ENCODE measurements around the gene ENDOD1.

The ENDOD1 gene

GRCh38 chr11:95155385-95155784, 65.7 kb downstream of the ENDOD1 start:
- H3K27ac ChIP-seq, result peak overlapping the region in 1 of 2 donors; percentile 9
- no peak for TF ChIP-seq CTCF (IDR thresholded peaks at IDR 0.05)
- no peak overlapping the region for H3K4me3 ChIP-seq
- DNase-seq (ENCODE audit: low spot score), result no peak

GRCh38 chr11:95156133-95156721, 66.6 kb downstream of the ENDOD1 start:
- no peak for DNase-seq (ENCODE audit: low spot score)
- TF ChIP-seq CTCF (IDR thresholded peaks at IDR 0.05), result no peak
- H3K4me3 ChIP-seq, result no peak overlapping the region
- peak overlapping the region; percentile 57 to 85 for H3K27ac ChIP-seq

DNA sequence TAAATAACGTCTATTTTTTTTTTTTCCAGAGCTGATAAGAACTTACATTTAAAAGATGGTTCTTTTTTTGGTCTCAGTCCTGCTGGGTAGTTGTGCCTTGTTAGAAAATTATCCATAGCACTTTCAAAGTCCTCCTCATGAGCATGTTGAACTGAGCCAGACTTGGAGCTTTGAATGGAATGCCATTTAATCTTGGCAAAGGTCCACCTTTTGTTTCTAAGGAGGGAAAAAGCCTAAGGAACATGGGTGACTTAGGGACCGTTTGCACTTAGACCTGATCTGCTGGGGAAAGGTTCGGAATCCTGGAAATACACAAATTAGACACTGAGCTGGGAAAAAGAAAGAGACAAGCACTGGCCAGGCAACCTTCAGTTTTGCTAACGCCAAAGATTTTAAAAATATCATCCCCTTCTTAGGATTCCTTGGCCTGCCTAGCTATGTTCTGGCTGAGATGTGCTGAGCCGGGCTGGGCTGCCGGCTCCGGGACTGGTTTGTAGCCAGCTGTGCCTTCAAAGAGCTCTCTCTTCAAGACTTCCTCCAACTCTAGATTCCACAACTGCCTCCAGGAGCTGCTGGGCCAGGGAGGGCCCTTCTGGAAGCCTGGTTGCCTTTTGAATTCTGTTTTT, 67.4 kb downstream of the ENDOD1 start:
- peak overlapping the region; percentile 57 to 85 for H3K27ac ChIP-seq
- no peak for DNase-seq (ENCODE audit: low spot score)
- H3K4me3 ChIP-seq, result peak overlapping the region; percentile 33
- TF ChIP-seq CTCF (IDR thresholded peaks at IDR 0.05), result no peak

DNA sequence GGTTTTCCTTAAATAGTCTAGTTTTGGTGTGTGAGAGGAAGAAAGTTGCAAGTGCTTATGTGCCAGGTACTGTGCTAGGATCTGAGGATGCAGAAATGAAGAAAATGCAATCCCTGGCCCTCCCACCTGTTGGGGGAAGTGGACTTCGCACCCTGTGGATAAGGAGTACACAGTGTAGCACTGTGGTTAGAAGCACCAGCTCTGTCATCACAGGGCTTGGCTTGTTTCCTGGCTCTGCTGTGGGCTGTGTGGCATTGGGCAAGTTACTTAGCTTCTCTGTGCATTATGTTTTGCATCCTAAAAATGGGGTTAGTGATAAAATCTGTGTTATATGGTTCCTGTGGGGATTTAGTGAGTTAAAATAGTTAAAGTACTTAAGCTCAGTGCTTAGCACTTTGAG, 68.2 kb downstream of the ENDOD1 start:
- Histone ChIP-seq H3K27ac (peak overlapping the region; percentile 57 to 74), H3K4me3 (no peak overlapping the region)
- TF ChIP-seq CTCF (IDR thresholded peaks at IDR 0.05), result no peak

DNA sequence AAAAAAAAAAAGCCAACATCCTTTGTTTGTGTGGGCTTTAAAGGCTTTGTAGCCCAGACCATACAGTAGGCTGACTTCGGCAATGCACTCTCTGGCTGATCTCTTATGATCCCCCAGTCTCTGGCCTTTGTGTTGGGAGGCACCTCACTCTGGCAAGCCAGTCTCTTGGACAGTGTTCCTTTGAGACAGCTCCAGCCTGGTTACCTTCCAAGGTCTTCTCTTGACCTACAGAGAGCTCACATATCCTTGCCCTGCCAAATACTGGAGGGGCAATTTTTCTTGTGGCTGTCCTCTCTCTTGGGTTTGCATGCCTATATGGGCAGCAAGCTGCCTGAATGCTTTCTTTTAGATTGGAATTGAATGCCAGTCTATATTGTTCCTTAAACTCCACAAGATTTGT, 71.6 kb downstream of the ENDOD1 start:
- Histone ChIP-seq H3K27ac (no peak overlapping the region), H3K4me3 (no peak overlapping the region)
- DNase-seq (ENCODE audit: low spot score), result no peak
- no peak for TF ChIP-seq CTCF (IDR thresholded peaks at IDR 0.05)

More for the DNA sequence above, 68.2 kb downstream of the ENDOD1 start:
- DNase-seq (ENCODE audit: low spot score), result no peak

GRCh38 chr11:95163106-95163505, 73.5 kb downstream of the ENDOD1 start:
- TF ChIP-seq CTCF (IDR thresholded peaks at IDR 0.05), result no peak
- H3K4me3 ChIP-seq, result no peak overlapping the region
- no peak for DNase-seq (ENCODE audit: low spot score)
- H3K27ac ChIP-seq, result no peak overlapping the region

GRCh38 chr11:95165638-95166037, 76.0 kb downstream of the ENDOD1 start:
- TF ChIP-seq CTCF (IDR thresholded peaks at IDR 0.05), result no peak
- DNase-seq (ENCODE audit: low spot score), result no peak
- Histone ChIP-seq H3K27ac (no peak overlapping the region), H3K4me3 (no peak overlapping the region)
